CD14-positive monocyte (primary cell): ENCODE measurements around the gene DSTYK. TPM values are rescaled to one million over a fixed set of nuclear protein-coding genes. Genes with fewer than 3 reads are reported as not detected.

ENCODE experiments used
- DNase-seq, 3 donors: peaks; one replicate each; pipeline ENCODE4 v3.0.0-alpha.2; 2011 to 2022
- H2AFZ ChIP-seq: 2 replicates; pipeline ENCODE4 v1.6.0; 2012; ENCODE audit warnings: mild to moderate bottlenecking, low read depth, low read length, inconsistent platforms; ENCODE audit not compliant: insufficient read depth, poor library complexity, severe bottlenecking
- H3K27ac ChIP-seq, 2 donors: 1 replicate in 1 of 2; 2 replicates in 1 of 2; pipeline ENCODE4 v1.5.1; 2012 to 2013; ENCODE audit warnings: low read length in 2 of 2, control low read depth in 1 of 2, inconsistent platforms in 1 of 2, low read depth in 1 of 2, mild to moderate bottlenecking in 1 of 2
- H3K27me3 ChIP-seq, 2 donors: one replicate each; pipeline versions ENCODE4 v1.6.0 to v1.6.1; 2011 to 2013; ENCODE audit warnings: low read length in 2 of 2; ENCODE audit not compliant: control insufficient read depth in 2 of 2, insufficient read depth in 2 of 2
- H3K36me3 ChIP-seq, 2 donors: replicated peaks in 1 of 2; 1 replicate in 1 of 2; 2 replicates in 1 of 2; pipeline versions ENCODE4 v1.5.1 to v1.6.1; 2012 to 2013; ENCODE audit warnings: low read length in 2 of 2, control low read depth in 1 of 2, inconsistent platforms in 1 of 2, mild to moderate bottlenecking in 1 of 2; ENCODE audit not compliant: insufficient read depth in 2 of 2, control insufficient read depth in 1 of 2
- H3K4me1 ChIP-seq, 2 donors: 1 replicate in 1 of 2; 2 replicates in 1 of 2; pipeline versions ENCODE4 v1.5.1 to v1.6.1; 2012 to 2013; ENCODE audit warnings: low read length in 2 of 2, control low read depth in 1 of 2, inconsistent platforms in 1 of 2, mild to moderate bottlenecking in 1 of 2, moderate library complexity in 1 of 2; ENCODE audit not compliant: insufficient read depth in 2 of 2, control insufficient read depth in 1 of 2
- H3K4me2 ChIP-seq: replicated peaks from 2 replicates; pipeline ENCODE3; 2012; ENCODE audit warnings: low read length, moderate library complexity, mild to moderate bottlenecking; ENCODE audit not compliant: poor library complexity, severe bottlenecking; ENCODE audit errors: extremely low read depth
- H3K4me3 ChIP-seq, 3 experiments: fragments of 200-600 bp in 1 of 3; sonication (generic) in 1 of 3; replicated peaks in 1 of 3; 1 replicate in 2 of 3; 2 replicates in 1 of 3; pipeline ENCODE4 v1.5.1; 2011 to 2013; ENCODE audit warnings: low read length in 3 of 3, mild to moderate bottlenecking in 3 of 3, control low read depth in 2 of 3, low read depth in 2 of 3, inconsistent platforms in 1 of 3, moderate library complexity in 1 of 3
- H3K79me2 ChIP-seq: 2 replicates; pipeline ENCODE4 v1.6.0; 2012; ENCODE audit warnings: mild to moderate bottlenecking, control low read depth, inconsistent platforms, low read length, moderate library complexity; ENCODE audit not compliant: insufficient read depth
- H3K9ac ChIP-seq: 2 replicates; pipeline ENCODE4 v1.6.0; 2017; ENCODE audit warnings: low read length, mild to moderate bottlenecking; ENCODE audit not compliant: insufficient read depth, poor library complexity, severe bottlenecking
- H3K9me3 ChIP-seq, 2 donors: replicated peaks in 1 of 2; 1 replicate in 1 of 2; 2 replicates in 1 of 2; pipeline versions ENCODE4 v1.5.1 to v1.6.1; 2012 to 2013; ENCODE audit warnings: low read length in 2 of 2, control low read depth in 1 of 2; ENCODE audit not compliant: control insufficient read depth in 1 of 2, insufficient read depth in 1 of 2
- H4K20me1 ChIP-seq: 2 replicates; pipeline ENCODE4 v1.6.0; 2012; ENCODE audit warnings: mild to moderate bottlenecking, low read length, control low read depth, moderate library complexity; ENCODE audit not compliant: insufficient read depth
- H3K27ac Mint-ChIP-seq, 7 donors: one replicate each; pipeline ENCODE4 v1.8.0; 2020; ENCODE audit warnings: mild to moderate bottlenecking in 7 of 7, mixed read lengths in 7 of 7, moderate library complexity in 6 of 7, inconsistent platforms in 2 of 7
- H3K27me3 Mint-ChIP-seq, 3 donors: one replicate each; pipeline ENCODE4 v1.8.0; 2021 to 2022; ENCODE audit warnings: low read depth in 3 of 3, mild to moderate bottlenecking in 3 of 3, mixed read lengths in 3 of 3, moderate library complexity in 3 of 3, inconsistent platforms in 1 of 3
- H3K36me3 Mint-ChIP-seq, 2 donors: one replicate each; pipeline ENCODE4 v1.8.0; 2020; ENCODE audit warnings: mixed read lengths in 2 of 2, inconsistent platforms in 1 of 2, mild to moderate bottlenecking in 1 of 2
- H3K4me1 Mint-ChIP-seq: one replicate; pipeline ENCODE4 v1.8.0; 2020; ENCODE audit warnings: mild to moderate bottlenecking, mixed read lengths
- H3K4me3 Mint-ChIP-seq, 2 donors: one replicate each; pipeline ENCODE4 v1.8.0; 2020; ENCODE audit warnings: mild to moderate bottlenecking in 2 of 2, mixed read lengths in 2 of 2, moderate library complexity in 1 of 2
- H3K9me3 Mint-ChIP-seq, 7 donors: one replicate each; pipeline ENCODE4 v1.8.0; 2020 to 2022; ENCODE audit warnings: mixed read lengths in 7 of 7, mild to moderate bottlenecking in 6 of 7, moderate library complexity in 6 of 7, inconsistent platforms in 2 of 7
- CTCF ChIP-seq: fragments of 200-600 bp; IDR thresholded peaks from one replicate; pipeline ENCODE4 v1.8.0; 2022; ENCODE audit warnings: antibody characterized with exemption, mild to moderate bottlenecking
- WGBS: methylation state at CpG from one replicate; pipeline ENCODE4 v1.1.5; 2013; ENCODE audit warnings: missing lambda C conversion rate; ENCODE audit not compliant: insufficient coverage; 5-methylcytosine and 5-hydroxymethylcytosine counted together
- intact Hi-C, 2 donors: fragments of 100-400 bp; cut with micrococcal nuclease; formaldehyde crosslinking; loops; one replicate each; pipeline versions ENCODE4 v1.15.0 to v1.15.1; 2023
- polyA plus RNA-seq, 3 donors: library from polyadenylated mRNA; depleted of rRNA in 1 of 3; unstranded in 2 of 3; stranded (reverse) in 1 of 3; fragments of 300-500 nt in 2 of 3; fragments of >200 nt in 1 of 3; fragmentation: Illumina TruSeq in 2 of 3; gene quantifications; 1 replicate in 2 of 3; 2 replicates in 1 of 3; pipeline ENCODE4 v1.2.3, GENCODE V29; 2012 to 2021

Gene DSTYK
- polyA plus RNA-seq, 3 donors, result 2.9 to 6.5 (median 3.8) TPM

- no peak overlapping the region for H2AFZ ChIP-seq
- no CpG with 5 or more reads among the region's 2 CpGs for WGBS
- peaks cover 19 to 81% of the 10 kb centered on the region in 2 donors for H3K36me3 ChIP-seq
Observed at GRCh38 chr1:205179842-205180241, 31.7 kb downstream of the DSTYK start.

GRCh38 chr1:205172729-205173366 lies 38.7 kb downstream of the DSTYK start:
- H4K20me1 ChIP-seq, result peaks cover 25% of the 10 kb centered on the region
- no peak overlapping the region for H2AFZ ChIP-seq
- H3K79me2 ChIP-seq, result peaks cover 7% of the 10 kb centered on the region
- Mint-ChIP-seq H3K27ac (peak overlapping the region in 2 of 7 donors; percentile 7 to 42), H3K4me1 (peaks cover 9% of the 10 kb centered on the region), H3K27me3 (no peaks in the 10 kb centered on the region), H3K4me3 (no peak overlapping the region), H3K36me3 (peaks cover 57 to 65% of the 10 kb centered on the region in 2 donors), H3K9me3 (no peaks in the 10 kb centered on the region)
- no peaks in the 10 kb centered on the region for H3K9me3 ChIP-seq
- no peak for TF ChIP-seq CTCF
- WGBS, result 100% methylated on average over 2 of the region's 4 CpGs
- no peak for DNase-seq
- no peak overlapping the region for H3K4me2 ChIP-seq
- no peaks in the 10 kb centered on the region for H3K27me3 ChIP-seq
- H3K36me3 ChIP-seq, result peaks cover 32 to 74% of the 10 kb centered on the region in 2 donors
- no peak overlapping the region for H3K4me3 ChIP-seq
- H3K4me1 ChIP-seq, result peaks cover 0 to 11% of the 10 kb centered on the region in 2 donors
- no peak overlapping the region for H3K9ac ChIP-seq
- H3K27ac ChIP-seq, result no peak overlapping the region
- intact Hi-C loops, result no loop called here

More at GRCh38 chr1:205179842-205180241, 31.7 kb downstream of the DSTYK start:
- TF ChIP-seq CTCF, result no peak
- H3K79me2 ChIP-seq, result peaks cover 13% of the 10 kb centered on the region
- intact Hi-C loops, result no loop called here
- Mint-ChIP-seq H3K4me3 (no peak overlapping the region), H3K27me3 (peaks cover 0 to under 1% (median 0%) of the 10 kb centered on the region in 3 donors), H3K9me3 (no peaks in the 10 kb centered on the region), H3K36me3 (peaks cover 50 to 73% of the 10 kb centered on the region in 2 donors), H3K4me1 (peaks cover 28% of the 10 kb centered on the region), H3K27ac (no peak overlapping the region)
- H3K4me1 ChIP-seq, result peaks cover 7 to 16% of the 10 kb centered on the region in 2 donors
- no peak overlapping the region for H3K27ac ChIP-seq
- H4K20me1 ChIP-seq, result peaks cover 28% of the 10 kb centered on the region
- no peak overlapping the region for H3K4me3 ChIP-seq
- DNase-seq, result no peak
- H3K4me2 ChIP-seq, result no peak overlapping the region
- no peaks in the 10 kb centered on the region for H3K27me3 ChIP-seq
- no peaks in the 10 kb centered on the region for H3K9me3 ChIP-seq
- H3K9ac ChIP-seq, result no peak overlapping the region
